Uterus (tissue), 4 donors: Measurements from ENCODE around the gene MICAL3. TPM values are rescaled to one million over a fixed set of nuclear protein-coding genes. Genes with fewer than 3 reads are reported as not detected.

Experiments used
- DNase-seq, 2 donors: peaks; one replicate each; pipeline ENCODE4 v3.0.0-alpha.2; 2019 to 2020
- H3K27ac ChIP-seq, 2 donors: fragments of 200-600 bp; sonication (generic); 1 replicate in 1 of 2; 2 replicates in 1 of 2; pipeline ENCODE4 v1.5.1; 2016 to 2018
- H3K27me3 ChIP-seq, 2 donors: fragments of 200-600 bp; sonication (generic); one replicate each; pipeline ENCODE4 v1.5.1; 2018 to 2019; ENCODE audit warnings: control low read depth in 1 of 2
- H3K36me3 ChIP-seq, 2 donors: fragments of 200-600 bp; sonication (generic); one replicate each; pipeline ENCODE4 v1.5.1; 2019; ENCODE audit warnings: control low read depth in 1 of 2
- H3K4me1 ChIP-seq, 2 donors: fragments of 200-600 bp; sonication (generic); one replicate each; pipeline ENCODE4 v1.5.1; 2018 to 2019; ENCODE audit warnings: control low read depth in 1 of 2
- H3K4me3 ChIP-seq, 2 donors: fragments of 200-600 bp; sonication (generic); 1 replicate in 1 of 2; 2 replicates in 1 of 2; pipeline ENCODE4 v1.5.1; 2018 to 2019; ENCODE audit warnings: mild to moderate bottlenecking in 1 of 2
- H3K9me3 ChIP-seq, 2 donors: fragments of 200-600 bp; sonication (generic); one replicate each; pipeline ENCODE4 v1.5.1; 2019; ENCODE audit warnings: control low read depth in 1 of 2
- POLR2A ChIP-seq, 2 donors: fragments of 450-650 bp; IDR thresholded peaks; one replicate each; pipeline ENCODE4 v1.6.1; 2016; ENCODE audit warnings: antibody characterized with exemption in 2 of 2, mild to moderate bottlenecking in 1 of 2, moderate library complexity in 1 of 2
- intact Hi-C: fragments of 100-400 bp; cut with DNase I; formaldehyde crosslinking; loops from one replicate; pipeline ENCODE4 v1.15.1; 2023; ENCODE audit warnings: low total_unique reads
- total RNA-seq, 4 donors: library from RNA; depleted of rRNA in 3 of 4; stranded (reverse); fragments of >200 nt in 3 of 4; gene quantifications; one replicate each; pipeline versions ENCODE4 v1.1.0 to v1.2.4, GENCODE V29; 2014 to 2023
- TF ChIP-seq, protein P1 (sequence below), 4 experiments: fragments of 200-600 bp in 2 of 4; fragments of 450-650 bp in 2 of 4; sonication (generic) in 2 of 4; IDR thresholded peaks; one replicate each; pipeline ENCODE4 v1.5.1; 2016 to 2019; ENCODE audit warnings: antibody characterized with exemption in 4 of 4, mild to moderate bottlenecking in 2 of 4, moderate library complexity in 1 of 4
- donor health status: DM: yes; HTN: yes; CAD: no.

MICAL3 gene
- total RNA-seq, 4 donors from 2014 or later: 13.5 to 167 (median 47.2) TPM

DNA sequence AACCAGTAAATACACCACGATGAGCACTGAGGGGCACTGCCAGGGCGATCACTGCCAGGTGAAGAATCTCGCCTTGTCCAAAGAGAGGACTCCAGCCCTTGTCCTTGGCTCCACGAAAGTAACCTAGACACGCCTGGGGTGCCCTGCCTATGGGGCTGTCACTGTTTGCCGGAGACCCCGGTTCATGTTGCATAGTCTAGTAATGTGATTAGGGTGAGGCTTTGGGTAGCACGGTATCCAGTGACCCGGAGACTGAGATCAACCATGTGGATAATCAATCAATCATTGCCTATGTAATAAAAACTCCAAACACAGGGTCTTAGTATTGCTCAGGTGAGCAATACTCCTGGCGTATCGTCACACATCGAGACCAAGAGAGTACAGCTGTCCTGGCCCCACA lies 190.9 kb downstream of the MICAL3 start:
- no peak overlapping the region for H3K4me3 ChIP-seq
- peak overlapping the region in 1 of 2 donors; percentile 23 for H3K27ac ChIP-seq
- intact Hi-C loops: no loop called here
- no peaks in the 10 kb centered on the region for H3K9me3 ChIP-seq
- H3K4me1 ChIP-seq: no peaks in the 10 kb centered on the region
- no peak for TF ChIP-seq POLR2A (IDR thresholded peaks at IDR 0.05)
- TF ChIP-seq, protein P1, sequence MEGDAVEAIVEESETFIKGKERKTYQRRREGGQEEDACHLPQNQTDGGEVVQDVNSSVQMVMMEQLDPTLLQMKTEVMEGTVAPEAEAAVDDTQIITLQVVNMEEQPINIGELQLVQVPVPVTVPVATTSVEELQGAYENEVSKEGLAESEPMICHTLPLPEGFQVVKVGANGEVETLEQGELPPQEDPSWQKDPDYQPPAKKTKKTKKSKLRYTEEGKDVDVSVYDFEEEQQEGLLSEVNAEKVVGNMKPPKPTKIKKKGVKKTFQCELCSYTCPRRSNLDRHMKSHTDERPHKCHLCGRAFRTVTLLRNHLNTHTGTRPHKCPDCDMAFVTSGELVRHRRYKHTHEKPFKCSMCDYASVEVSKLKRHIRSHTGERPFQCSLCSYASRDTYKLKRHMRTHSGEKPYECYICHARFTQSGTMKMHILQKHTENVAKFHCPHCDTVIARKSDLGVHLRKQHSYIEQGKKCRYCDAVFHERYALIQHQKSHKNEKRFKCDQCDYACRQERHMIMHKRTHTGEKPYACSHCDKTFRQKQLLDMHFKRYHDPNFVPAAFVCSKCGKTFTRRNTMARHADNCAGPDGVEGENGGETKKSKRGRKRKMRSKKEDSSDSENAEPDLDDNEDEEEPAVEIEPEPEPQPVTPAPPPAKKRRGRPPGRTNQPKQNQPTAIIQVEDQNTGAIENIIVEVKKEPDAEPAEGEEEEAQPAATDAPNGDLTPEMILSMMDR (IDR thresholded peaks at IDR 0.05): no peak
- DNase-seq: no peak
- H3K36me3 ChIP-seq: no peaks in the 10 kb centered on the region
- no peaks in the 10 kb centered on the region for H3K27me3 ChIP-seq

DNA sequence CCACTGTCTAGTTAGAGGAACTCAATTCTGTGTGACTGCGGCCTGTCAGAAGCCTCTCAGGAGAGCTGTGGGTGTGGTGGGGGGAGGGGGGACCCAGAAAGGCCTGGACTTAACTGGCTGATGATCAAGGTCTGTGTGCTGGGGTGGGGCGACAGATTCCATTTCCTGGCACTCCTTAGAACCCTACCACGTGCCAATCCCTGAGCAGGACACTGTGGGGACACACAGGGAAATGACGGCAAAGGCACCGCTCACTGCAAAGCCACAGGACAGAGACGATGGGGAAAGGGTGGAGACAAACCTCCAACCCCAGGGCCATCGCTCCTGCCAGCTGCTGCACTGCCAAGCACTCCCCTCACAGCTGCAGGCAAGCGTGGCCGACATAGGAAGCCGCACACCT lies 191.7 kb downstream of the MICAL3 start:
- no peaks in the 10 kb centered on the region for H3K27me3 ChIP-seq
- H3K9me3 ChIP-seq: no peaks in the 10 kb centered on the region
- peak overlapping the region; percentile 81 to 95 for H3K27ac ChIP-seq
- peak in 1 of 2 donors; percentile 44 for DNase-seq
- intact Hi-C loops: no loop called here
- H3K36me3 ChIP-seq: no peaks in the 10 kb centered on the region
- H3K4me1 ChIP-seq: no peaks in the 10 kb centered on the region
- H3K4me3 ChIP-seq: no peak overlapping the region
- TF ChIP-seq, protein P1 (IDR thresholded peaks at IDR 0.05): no peak
- TF ChIP-seq POLR2A (IDR thresholded peaks at IDR 0.05): no peak

DNA sequence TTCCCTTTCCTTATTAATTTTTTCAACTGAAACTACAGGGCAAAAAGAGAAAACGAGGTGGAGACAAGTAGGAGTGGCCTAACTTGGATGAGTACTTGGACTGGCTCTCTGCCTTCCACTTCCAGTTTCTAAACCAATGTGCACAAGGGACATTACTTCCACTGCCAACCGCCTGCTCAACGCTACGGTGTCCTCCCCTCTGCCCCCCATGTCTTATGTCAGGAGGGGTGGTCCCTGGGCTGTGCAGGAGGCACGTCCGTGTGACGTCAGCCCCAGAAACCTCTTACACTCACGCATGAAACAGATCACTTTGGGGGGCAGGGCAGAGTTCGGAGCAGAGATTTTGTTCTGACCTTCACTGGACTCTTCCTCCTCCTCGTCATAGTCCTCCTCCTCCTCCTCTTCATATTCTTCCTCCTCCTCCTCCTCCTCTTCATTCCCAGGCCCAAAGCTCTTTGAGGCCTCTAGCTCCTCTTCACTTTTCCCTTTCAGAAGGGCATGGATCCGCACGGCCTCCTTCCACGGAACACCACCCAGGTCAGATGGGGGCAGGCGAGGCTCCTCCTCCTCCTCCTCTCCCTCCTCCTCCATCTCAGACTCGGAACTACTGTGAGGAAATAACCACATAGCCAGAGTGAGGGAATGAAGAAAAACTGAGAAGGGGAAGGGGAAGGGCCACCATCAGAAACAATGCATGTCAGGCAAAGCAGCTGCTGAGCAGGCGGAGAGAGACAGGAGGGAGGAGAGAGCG lies 192.7 kb downstream of the MICAL3 start:
- DNase-seq: peak; percentile 76
- Histone ChIP-seq H3K27ac (peak overlapping the region; percentile 81 to 95), H3K27me3 (no peaks in the 10 kb centered on the region), H3K4me3 (no peak overlapping the region), H3K4me1 (no peaks in the 10 kb centered on the region), H3K9me3 (no peaks in the 10 kb centered on the region), H3K36me3 (no peaks in the 10 kb centered on the region)
- intact Hi-C loops: loop anchor here (2.0 kb wide), 1 partner anchor 243 kb away; no protein-coding TSS in a partner anchor
- TF ChIP-seq, protein P1 (IDR thresholded peaks at IDR 0.05): no peak
- peak; percentile 17 to 22 for TF ChIP-seq POLR2A (IDR thresholded peaks at IDR 0.05)

DNA sequence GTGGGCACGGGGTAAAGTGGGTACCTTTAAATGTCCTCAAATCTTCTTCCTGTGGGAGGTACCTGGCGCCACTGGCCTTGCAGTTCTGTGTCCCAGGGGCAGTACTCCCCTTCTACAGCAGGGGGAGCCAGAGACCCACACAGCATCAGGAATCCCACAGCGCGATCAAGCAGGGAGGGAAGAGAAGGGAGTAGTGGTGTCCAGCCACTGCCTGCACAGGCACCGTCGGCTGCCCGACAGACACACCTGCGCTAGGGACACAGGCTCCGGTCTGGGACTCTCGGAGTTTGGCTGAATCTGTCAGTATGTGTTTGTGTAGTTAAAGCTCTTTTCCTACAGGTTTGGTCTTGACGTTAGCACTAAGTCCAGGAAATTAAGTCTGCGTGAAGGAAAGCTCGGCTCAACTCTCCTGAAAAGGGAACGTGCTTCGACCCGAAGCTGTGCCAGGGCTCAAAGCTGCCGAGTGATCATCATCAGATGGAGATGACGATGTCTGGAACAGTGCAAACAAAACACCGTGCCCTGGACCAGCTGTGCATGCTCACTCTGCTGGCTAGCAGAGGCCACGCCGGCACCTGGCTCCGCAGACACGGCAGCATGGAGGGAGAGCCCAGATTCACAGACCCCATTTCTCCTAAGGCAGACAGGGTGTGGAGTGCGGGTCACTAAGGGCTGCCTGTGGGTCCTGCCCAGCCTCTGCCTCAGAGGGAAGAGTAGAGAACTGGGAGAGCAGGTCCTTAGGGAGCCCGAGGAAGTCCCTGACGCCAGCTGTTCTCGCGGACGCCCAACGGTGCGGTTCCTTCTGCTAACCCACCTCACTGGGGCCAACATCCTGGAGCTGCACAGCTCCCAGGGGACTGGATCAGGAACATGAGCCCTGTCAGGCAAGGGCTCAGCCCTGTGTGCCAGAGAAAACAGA lies 194.1 kb downstream of the MICAL3 start:
- intact Hi-C loops: loop anchor here (2.0 kb wide), 1 partner anchor 244 kb away; no protein-coding TSS in a partner anchor
- TF ChIP-seq, protein P1 (IDR thresholded peaks at IDR 0.05): peak; percentile 99 to 100 (median 99)
- no peak for TF ChIP-seq POLR2A (IDR thresholded peaks at IDR 0.05)

More for the DNA sequence above, 194.1 kb downstream of the MICAL3 start:
- Histone ChIP-seq H3K9me3 (no peaks in the 10 kb centered on the region), H3K4me3 (no peak overlapping the region), H3K27ac (peak overlapping the region; percentile 81 to 95), H3K4me1 (no peaks in the 10 kb centered on the region), H3K36me3 (no peaks in the 10 kb centered on the region), H3K27me3 (no peaks in the 10 kb centered on the region)
- DNase-seq: peak; percentile 89 to 92
